Measurements from ENCODE around the gene TAF6.

The TAF6 gene

DNA sequence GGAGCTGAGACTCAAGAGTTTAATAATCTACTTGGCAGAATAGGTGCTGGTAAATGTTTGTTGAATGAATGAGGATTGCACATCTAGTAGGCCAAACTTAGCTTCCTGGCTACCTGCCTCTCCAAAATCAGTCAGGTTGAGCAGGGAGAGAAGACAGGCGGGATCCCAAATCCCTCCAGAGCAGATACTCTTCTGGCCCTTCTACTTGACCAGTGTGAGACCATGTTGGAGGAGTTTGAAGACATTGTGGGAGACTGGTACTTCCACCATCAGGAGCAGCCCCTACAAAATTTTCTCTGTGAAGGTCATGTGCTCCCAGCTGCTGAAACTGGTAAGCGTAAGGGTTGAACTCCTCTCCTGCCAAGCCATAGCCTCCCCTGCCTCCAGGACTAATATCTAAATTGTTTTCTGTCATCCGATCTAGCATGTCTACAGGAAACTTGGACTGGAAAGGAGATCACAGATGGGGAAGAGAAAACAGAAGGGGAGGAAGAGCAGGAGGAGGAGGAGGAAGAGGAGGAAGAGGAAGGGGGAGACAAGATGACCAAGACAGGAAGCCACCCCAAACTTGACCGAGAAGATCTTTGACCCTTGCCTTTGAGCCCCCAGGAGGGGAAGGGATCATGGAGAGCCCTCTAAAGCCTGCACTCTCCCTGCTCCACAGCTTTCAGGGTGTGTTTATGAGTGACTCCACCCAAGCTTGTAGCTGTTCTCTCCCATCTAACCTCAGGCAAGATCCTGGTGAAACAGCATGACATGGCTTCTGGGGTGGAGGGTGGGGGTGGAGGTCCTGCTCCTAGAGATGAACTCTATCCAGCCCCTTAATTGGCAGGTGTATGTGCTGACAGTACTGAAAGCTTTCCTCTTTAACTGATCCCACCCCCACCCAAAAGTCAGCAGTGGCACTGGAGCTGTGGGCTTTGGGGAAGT, 5.4 kb upstream of the TAF6 start:
- DNase-seq (ENCODE audit: extremely low read depth in 1 of 2, low read depth in 1 of 2): no peak

DNA sequence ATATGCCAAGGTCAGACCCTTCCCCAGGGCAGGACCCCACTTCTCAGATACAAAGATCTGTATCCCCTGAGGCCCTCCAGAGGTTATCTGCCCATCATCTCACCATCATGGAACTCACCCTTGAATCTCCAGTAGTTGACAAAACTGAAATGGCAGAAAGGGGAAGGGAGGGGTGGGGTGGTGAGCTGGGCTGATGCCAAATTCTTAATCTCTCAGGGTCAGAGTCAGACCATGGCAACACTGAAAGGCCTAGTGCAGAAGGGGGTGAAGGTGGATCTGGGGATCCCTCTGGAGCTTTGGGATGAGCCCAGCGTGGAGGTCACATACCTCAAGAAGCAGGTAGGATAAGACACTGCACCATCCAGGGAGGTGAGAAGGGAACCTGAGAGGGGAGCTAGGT, 3.4 kb upstream of the TAF6 start:
- no peak for DNase-seq (ENCODE audit: extremely low read depth in 1 of 2, low read depth in 1 of 2)

DNA sequence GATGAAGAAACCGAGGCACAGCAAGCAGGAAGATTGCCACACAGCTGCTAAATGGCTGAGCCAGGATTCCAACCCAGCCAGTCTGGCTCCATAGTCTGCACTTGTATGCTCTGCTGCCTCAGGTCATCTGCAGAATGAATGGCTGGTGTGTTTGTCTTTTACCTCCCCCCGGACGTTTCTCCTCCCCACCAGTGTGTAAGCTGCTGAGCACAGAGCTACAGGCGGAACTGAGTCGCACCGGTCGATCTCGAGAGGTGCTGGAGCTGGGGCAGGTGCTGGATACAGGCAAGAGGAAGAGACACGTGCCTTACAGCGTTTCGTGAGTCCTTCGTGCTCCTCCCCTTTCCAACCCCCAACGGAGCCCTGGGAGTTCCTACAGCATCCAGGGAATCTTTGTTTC, 2.9 kb upstream of the TAF6 start:
- DNase-seq (ENCODE audit: extremely low read depth in 1 of 2, low read depth in 1 of 2): no peak

DNA sequence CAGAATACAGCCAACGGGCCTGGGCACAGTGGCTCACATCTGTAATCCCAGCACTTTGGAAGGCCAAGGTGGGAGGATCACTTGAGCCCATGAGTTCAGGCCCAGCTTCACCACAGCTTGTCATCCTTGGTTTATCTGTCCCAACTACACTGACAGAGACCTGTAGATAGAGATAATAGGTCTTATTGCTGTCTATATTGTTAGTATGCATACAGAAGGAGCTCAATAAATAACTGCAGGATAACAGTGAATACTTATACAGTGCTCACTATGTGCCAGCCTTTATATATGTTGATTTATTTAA, 1.5 kb upstream of the TAF6 start:
- no peak for DNase-seq (ENCODE audit: extremely low read depth in 1 of 2, low read depth in 1 of 2)

DNA sequence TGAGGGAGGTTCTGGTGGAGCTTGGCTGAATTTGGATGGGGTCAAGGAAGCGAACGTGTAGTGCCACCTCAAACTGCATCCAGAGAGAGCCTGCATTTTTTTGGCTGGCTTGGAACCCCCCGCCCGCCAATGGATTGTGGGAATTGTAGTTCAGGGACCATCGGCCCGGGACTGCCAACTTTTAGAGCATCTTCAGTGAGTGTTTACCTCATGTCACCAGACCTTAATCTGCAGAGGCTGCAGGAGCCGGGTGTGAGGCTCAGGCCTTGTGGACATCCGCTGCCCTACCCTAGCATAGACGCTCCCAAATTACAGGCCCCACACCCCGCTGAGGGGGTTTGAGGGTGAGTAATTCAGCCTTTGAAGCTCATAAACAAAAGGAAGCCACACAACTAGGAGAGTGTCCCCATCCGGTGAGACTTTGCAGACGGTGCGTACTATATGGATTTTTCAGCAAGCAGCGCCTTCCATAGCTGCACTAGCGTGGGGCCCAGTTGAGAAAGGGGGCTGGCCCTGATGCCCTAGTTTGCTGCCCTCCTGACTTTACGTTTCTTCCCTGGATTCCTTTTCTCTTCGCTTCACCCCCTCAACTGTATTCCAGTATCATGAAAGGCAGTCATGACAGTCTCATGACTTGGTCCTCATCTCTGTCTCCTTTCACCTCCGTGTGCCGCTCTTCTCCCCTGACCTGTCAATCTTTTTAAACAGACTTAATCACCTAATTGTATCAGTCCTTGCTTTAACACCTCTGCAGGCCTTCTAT, 993 bp upstream of the TAF6 start:
- DNase-seq (ENCODE audit: extremely low read depth in 1 of 2, low read depth in 1 of 2): peak in 1 of 2 donors; percentile 46

DNA sequence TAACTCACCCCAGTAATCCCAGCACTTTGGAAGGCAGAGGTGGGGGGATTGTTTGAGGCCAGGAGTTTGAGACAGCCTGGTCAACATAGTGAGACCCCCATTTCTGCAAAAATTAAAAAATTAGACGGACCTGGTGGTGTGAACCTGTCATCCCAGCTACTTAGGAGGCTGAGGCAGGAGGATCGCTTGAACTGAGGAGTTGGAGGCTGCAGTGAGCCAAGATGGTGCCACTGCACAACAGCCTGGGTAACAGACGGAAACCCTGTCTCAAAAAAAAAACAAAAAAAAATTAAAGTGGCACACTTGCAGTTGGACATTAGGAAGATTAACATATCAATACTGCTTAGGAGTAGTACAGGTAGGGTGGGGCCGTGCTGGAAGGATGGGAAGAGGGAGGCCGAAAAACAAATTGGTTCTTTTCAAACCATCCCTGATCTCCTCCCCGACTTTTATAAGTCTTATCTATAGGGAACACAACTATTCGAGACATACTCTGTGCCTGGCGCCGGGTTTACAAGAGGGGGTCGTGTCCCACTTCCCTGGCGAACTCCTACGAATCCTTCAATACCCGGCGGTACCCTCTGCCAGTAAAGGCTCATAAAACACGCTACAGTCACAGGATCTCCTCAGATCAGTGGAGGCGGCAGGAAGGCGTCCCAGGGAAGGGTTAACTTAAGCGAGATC, 628 bp downstream of the TAF6 start:
- DNase-seq (ENCODE audit: extremely low read depth in 1 of 2, low read depth in 1 of 2): no peak

DNA sequence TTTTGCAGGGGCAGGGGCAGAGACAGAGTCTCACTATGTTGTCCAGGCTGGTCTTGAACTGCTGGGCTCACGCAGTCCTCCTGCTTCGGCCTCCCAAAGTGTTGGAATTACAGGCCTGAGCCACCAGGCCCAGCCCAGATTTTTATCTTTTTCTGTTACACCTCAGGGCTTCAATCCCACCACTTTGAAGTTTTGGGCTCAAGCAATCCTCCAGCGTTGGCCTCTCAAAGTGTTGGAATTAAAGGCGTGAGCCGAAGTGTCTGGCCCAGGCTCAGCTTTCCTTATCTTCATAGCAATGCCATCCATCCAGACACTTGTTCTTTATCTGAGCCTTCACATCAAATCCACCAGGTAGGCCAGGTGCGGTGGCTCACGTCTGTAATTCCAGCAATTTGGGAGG, 4.1 kb downstream of the TAF6 start:
- DNase-seq (ENCODE audit: extremely low read depth in 1 of 2, low read depth in 1 of 2): no peak

DNA sequence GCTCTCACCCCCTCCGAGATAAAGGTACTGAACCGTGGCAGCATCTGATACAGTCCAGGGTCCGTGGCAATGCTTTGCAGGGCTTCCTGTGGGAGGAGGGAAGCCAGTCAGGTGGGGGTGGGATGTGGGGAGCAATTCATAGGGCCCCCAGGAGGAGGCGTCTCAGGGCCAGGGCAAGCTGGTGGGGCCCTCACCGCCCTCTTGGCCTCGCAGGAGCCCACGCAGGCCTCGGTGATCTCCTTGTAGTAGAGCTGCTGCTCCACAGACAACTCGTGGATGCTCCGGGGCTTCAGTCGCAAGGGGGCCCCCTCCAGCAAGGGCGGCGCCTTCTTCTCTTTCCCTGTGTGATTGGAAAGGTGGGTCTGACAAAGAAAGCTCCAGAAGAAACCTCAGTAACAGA, 7.2 kb downstream of the TAF6 start:
- DNase-seq (ENCODE audit: extremely low read depth in 1 of 2, low read depth in 1 of 2): no peak

DNA sequence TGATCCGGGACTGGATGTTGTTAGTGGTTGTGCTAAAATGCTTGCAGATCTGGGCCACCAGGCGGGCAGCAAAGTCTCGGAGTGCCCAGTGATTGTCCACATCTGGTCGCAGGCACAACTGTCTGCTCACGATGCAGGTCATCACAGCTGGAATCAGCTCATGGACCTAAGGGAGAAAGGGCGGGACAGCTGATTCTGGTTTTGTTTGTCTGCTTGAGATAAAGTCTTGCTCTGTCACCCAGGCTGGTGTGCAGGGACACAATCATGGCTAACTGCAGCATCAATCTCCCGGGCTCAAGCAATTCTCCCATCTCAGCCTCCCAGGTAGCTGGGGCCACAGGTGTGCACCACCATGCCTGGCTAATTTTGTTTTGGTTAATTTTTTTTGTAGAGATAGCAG, 8.0 kb downstream of the TAF6 start:
- no peak for DNase-seq (ENCODE audit: extremely low read depth in 1 of 2, low read depth in 1 of 2)

DNA sequence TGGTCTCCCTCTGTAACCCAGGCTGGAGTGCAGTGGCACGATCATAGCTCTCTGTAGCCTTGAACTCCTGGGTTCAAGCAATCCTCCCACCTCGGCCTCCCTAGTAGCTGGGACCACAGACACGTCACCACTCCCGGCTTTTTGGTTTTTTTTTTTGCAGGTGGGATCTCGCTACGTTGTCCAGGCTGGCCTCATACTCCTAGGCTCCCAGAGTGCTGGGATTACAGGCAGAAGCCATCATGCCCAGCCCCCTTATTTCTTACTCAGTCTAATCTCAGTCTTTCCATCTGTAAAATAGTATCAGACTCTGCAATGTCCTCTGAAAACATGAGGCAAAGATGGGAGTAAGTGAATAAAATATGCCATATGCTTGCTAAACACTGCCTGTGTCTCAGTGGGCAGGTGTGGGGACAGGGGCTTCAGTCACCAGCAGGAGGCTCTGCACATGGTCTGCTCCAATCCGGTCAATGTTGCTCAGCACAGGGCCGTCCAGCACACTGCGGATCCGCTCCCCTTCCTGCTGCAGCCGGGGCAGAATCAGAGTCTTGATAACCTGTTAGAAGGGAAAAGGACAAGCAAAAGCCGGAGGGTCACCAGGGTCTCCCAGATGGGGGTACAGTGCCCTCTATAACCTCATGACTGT, 9.5 kb downstream of the TAF6 start:
- DNase-seq (ENCODE audit: extremely low read depth in 1 of 2, low read depth in 1 of 2): no peak

DNA sequence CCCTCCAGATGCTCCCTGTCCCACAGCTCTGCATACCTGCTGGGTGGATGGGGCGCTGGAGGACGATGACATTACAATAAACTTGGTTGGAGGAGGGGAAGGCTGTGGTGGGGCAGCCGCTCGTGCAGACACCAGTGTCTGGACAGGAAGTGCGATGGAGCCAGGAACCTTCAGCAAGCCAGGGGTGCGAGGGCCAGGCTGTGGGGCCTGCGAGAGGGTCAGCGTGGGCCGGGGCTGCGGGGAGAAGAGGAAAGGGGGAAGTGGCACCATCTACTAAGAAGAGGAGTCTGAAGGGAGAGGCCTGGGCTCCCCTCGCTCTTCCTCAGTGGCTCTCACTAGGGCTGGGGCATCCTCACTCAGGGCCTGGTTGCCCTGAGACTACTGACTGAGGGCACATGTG, 11.3 kb downstream of the TAF6 start:
- no peak for DNase-seq (ENCODE audit: extremely low read depth in 1 of 2, low read depth in 1 of 2)

DNA sequence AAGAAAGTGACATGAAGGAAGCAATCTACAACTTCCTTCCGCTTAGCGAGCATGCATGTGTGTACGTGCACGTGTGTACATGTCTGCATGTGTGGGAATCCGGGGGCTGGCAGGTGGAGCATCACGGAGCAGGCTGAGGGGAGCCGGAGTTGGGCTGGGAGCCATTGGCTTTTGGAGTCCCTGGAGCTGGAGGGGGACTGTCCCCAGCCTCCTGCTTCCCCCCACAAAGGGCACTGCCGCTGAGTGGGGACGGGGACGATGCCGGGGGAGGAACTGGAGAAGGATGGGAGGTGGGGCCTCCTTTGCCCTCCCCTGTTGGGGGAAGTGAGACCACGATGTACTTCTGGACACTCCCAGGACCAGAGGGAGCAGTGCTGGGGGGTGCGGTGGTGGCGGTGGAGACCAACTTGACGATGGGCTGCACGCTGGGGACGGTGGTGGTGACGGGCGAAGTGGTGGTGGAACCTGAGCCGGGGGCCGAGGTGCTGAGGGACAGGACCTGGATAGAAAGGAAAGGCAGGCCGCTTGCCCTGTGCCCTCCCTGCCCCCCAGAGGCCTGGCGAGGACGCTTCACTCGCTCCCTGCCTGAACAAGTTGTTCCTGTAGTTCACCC, 11.9 kb downstream of the TAF6 start:
- no peak for DNase-seq (ENCODE audit: extremely low read depth in 1 of 2, low read depth in 1 of 2)

DNA sequence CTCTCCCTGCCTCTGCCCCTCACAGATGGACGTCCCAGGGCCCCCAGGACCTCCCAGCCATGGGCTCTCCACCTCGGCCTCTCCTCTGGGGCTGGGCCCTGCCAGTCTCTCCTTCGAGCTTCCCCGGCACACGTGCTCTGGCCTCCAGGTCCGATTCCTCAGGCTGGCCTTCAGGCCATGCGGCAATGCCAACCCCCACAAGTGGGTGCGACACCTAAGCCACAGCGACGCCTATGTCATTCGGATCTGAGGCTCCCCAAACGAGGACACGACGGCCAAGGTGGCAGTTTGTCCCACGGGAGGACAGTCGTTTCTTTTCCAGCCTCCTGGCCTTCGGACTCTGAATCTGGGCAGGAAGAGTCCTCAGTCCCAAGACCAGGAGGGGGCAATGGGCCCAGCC, 12.5 kb downstream of the TAF6 start:
- no peak for DNase-seq (ENCODE audit: extremely low read depth in 1 of 2, low read depth in 1 of 2)

DNA sequence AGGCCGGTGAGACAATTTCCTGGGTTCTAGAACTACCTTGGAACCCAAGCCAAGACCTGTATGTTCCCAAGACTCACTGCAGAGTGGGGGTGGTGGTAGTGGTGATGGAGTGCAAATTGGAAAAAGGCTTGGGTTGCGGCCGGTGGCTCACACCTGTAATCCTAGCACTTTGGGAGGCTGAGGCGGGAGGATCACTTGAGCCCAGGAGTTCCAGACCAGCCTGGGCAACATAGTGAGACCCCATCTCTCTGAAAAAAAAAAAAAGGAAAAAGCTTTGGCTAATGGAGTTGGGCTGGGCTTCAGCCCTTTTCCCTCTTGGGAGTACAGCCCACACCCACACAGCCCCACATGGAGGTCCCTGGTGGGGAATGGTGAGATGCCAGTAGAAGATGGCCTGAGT, 13.6 kb downstream of the TAF6 start:
- DNase-seq (ENCODE audit: extremely low read depth in 1 of 2, low read depth in 1 of 2): no peak

DNA sequence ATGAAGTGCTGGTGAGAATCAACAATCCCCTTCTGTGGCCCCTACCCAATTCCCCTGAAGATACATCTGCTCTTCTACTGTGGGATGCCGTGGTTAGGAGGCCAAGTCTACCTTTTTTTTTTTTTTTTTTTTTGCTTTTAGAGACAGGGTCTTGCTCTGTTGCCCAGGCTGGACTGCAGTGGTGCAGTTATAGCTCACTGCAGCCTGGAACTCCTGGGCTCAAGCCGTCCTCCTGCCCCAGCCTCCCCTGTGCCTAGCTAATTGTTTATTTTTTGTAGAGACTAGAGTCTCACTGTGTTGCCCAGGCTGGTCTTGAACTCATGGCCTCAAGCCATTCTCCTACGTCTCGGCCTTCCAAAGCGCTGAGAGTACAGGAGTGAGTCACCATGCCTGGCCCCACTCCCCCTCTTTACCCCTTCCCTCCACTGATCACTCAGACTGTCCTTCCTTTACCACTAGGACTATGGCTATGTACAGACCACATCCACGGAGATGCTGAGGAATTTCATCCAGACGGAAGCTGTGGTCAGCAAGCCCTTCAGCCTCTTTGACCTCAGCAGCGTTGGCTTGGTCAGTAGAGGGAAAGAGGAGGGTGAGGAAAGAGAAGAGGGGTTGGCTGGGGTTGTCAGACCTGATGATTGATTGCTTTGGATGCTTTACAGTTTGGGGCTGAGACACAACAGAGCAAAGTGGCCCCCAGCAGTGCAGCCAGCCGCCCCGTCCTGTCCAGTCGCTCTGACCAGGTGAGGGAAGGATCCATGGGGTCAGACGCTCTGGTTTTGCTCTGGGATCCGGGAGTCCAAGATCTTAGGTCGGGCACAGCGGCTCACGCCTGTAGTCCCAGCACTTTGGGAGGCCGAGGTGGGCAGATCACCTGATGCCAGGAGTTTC, 16.0 kb downstream of the TAF6 start:
- DNase-seq (ENCODE audit: extremely low read depth in 1 of 2, low read depth in 1 of 2): no peak

DNA sequence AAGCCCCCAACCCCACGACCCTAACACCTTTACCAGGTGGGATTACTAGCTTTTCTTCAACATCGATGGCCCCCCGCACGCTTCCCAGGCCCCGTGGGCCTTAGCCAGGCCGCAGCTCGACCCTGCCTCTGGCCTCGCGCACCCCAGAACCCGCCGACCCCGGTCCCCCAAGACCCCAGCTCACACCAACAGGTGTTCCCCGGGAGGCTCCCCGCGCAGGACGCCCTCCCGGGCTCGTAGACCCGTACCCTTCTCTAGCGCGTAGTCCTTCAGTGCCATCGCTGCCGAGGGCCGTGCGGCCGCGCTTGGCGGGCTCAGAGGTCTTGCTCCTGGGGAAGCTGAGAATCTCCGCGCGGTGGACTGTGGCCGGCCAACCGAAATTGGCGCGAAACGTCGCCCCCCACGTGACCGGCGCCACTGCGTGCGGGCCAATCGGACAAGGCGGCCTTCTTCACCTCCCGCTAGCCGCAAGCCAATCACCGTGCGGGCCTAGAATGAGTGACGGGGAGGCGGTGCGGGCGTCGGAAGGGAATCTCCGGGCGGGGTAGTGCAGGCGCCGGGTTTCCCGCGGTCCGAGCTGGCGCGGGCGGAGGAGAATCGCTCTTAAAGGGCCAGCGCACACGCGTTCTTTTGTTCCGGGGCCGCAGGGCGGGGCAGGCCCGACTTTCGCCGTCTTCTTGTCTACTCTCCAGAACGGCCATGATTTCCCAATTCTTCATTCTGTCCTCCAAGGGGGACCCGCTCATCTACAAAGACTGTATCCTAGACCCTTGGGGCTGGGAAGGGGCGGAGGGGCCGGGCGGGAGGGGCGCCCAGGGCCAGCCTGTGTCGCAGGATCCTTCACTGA, 17.9 kb downstream of the TAF6 start, which contains the start of the genes AP4M1 and MCM7:
TSS of gene AP4M1 (plus strand) at position 628 of the 847 bp plus-strand sequence. CDS start at position 700, 72 bp downstream.
TSS of gene MCM7 (minus strand) at position 382 of the 847 bp plus-strand sequence. CDS start at position 279, 103 bp downstream.
- DNase-seq (ENCODE audit: extremely low read depth in 1 of 2, low read depth in 1 of 2): peak; percentile 85 to 93

DNA sequence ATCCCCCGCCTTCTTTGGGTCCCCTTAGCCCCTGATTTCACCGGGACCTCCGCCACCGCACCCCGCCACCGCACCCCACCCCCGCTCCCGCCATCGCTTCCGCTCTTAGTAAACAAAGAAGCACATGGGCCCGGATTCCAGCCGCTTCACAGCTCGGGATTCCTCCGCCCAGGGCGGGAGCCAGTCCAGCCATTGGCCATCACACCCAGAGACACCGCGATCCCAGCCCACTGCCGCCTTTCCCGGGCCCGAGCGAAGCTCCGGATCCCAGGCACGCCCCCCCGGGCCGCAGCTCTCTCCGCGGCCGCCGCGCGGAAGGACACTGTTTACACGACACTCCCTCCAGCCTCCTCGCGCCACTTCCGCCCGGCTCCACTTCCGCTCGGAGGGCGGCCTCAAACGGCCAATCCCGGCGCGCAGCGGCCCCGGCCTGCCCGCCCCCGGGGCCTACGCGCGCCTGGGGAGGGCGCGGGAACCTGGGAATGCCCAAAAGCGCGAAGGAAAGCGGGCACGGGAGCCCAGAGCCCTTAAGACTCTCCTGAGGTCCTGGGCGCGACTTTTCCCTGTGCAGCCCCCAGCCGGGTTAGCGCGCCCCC, 18.6 kb downstream of the TAF6 start:
- peak; percentile 42 to 74 for DNase-seq (ENCODE audit: extremely low read depth in 1 of 2, low read depth in 1 of 2)

DNA sequence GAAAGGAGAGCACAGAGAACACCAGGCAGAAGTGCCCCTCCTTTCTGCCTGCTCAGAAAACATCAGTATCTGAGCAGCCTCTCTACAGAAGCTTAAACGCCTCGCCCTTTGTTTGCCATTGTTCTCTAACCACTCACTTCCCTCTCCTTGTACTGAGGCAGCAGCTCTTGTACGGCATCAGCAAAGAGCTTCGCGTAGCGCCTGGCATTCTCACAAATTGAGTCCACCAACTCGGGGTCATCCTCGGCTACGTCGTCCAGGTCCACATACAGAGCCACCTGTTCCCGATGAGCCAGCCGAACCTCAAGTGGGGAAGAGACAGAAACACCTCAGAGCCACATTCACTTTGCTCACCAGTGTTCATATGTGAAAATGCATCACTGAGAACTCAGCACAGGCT, 19.7 kb downstream of the TAF6 start:
- no peak for DNase-seq (ENCODE audit: extremely low read depth in 1 of 2, low read depth in 1 of 2)

All from activated CD8-positive, alpha-beta memory T cell treated with anti-CD3 and anti-CD28 coated beads for 1 hour (primary cell).